HG02870 (cell line): ENCODE measurements around the gene FAM3A.

Experiments used
- ATAC-seq: cut with Tn5 transposase; IDR thresholded peaks from one replicate; pipeline ENCODE4 v1.9.1; 2021; ENCODE audit warnings: mild to moderate bottlenecking, moderate library complexity; ENCODE audit not compliant: unreplicated experiment

FAM3A gene

DNA sequence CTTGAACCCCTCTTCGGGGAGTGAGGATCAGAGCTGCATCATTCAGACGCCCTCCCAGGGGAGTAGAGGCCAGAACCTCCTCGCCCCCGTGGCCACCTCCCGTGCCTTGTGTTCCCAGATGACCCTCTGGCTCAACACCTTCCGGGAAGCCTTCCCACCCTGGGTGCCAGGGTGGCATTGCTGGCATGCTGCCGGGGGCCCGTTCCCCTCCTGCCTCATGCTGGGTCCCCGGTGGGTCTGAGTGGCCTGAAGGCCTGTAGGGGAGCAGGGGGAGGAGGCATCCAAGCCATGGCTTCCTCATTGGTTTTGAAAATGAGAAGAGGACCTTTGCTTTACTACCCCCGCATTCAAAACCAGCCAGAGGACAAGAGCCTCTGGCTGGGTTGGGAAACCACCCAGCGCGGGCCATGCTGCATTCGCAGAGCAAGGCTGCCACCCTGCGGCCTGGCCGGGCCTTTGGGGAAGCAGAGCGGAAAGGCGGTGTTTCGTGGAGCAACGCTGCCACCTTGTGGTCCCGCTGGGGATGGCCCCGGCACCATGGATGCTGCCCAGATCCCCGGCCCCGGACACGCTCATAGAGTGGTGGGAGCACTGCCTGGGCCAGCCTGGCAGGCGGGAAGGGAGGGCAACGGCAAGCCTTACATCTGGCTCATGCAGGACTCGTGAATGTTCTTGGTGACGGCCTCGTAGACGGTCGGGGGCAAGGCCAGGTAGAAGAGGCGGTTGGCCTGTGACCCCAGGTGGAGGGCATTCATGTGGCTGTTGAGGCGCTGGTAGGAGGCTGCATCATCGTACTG, 18.7 kb upstream of the FAM3A start:
- ATAC-seq: peak; percentile 89

DNA sequence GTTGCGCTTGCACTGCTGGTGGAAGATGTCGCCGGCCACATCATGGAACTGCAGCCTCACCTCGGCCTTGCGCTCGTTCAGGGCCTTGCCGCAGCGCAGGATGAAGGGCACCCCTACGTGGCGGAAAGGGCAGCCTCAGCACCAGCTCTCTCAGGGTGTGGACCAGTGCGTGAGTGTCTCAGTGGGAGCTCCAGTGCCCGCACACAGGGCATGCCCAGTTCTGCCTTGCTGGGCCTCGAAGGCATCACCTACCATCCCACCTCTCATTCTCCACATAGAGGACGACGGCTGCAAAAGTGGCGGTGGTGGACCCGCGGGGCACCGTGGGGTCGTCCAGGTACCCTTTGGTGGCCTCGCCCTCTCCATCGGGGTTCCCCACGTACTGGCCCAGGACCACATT, 16.7 kb upstream of the FAM3A start:
- ATAC-seq: no peak

DNA sequence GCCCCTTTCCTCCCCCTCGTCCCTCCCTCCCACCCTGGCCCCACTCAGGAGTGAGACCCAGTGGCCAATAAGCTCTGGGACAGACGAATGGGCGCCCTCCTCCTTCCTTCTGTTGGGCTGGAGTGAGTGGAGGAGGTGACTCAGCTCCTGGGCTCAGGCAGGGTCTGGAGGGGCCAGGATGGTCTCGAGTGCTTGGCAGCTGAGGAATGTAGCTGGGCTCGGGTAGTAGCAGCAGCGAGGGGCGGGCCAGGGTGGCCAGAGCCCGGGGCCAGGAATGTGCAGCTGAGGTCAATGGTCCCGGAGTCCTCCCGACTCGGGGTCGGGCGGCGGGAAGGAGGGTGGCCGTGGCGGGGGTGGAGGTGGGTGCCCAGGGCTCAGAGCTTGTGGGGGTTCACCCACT, 15.6 kb upstream of the FAM3A start:
- no peak for ATAC-seq

DNA sequence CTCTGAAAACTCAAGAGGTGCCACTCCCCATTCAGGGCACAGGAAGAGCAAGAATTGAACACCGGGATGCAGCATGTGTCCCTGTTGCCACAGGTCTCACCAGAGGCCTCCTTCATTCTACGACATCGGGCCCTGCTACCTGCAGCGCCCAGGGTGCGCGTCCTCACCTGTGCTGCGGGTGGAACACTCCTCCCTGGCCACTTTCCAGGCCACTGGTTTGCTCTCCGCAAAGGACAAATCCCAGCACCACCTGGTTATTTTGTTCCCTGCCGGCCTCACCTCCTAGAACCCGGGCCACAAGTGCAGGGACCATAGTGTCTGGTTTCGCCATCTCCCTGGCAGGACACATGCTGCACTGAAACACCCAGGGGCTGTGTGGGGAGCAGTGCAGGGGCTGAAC, 14.3 kb upstream of the FAM3A start:
- no peak for ATAC-seq

DNA sequence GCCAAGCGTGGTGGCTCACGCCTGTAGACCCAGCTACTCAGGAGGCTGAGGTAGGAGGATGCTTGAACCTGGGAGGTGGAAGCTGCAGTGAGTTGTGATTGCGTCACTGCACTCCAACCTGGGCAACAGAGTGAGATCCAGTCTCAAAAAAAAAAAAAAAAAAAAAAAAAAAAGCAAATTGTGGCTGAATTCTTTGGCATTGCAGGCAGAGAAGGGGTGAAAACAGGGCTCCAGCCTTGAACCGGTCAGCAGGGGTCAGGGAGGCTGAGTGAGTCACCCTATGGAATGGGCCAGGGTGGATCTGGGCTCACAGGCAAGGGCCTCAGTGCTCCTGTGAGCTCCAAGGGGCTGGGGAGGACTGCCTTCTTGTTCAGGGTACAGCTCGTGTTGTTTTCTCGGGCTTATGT, 13.2 kb upstream of the FAM3A start:
- ATAC-seq: no peak

DNA sequence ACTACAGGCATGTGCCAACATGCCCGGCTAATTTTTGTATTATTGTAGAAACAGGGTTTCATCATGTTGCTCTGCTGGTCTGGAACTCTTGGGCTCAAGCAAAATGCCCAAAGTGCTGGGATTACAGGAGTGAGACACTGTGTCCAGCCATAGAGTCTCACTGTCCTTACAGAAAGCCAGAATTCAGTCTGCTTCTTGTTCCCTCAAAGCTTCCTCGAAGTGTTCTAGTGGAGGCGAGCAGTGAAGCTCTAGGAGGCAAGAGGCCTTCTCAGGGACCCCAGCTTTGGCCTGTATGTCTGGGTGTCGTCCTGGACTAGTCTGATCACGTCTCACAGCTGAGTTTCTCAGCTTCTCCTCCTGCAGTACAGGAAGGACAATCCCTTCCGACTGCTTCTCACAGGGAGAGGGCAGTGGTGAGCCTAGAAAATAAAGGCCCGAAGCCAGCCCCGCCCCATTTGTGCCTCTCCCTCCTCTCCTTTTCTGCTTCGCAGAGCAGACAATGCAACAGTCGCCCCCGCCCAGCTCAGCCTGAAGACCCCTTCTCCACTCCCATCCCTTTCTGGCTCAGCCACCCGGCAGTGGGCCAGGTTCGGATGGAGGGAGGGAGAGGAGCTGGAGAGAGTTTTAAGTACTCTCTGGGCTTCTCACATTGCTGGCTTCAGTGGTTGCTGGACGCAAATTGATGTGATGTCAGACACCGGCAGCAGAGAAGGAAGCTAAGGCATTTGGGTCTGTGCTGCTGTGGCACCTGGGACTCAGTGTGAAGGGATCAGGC, 11.1 kb upstream of the FAM3A start:
- ATAC-seq: peak; percentile 59

DNA sequence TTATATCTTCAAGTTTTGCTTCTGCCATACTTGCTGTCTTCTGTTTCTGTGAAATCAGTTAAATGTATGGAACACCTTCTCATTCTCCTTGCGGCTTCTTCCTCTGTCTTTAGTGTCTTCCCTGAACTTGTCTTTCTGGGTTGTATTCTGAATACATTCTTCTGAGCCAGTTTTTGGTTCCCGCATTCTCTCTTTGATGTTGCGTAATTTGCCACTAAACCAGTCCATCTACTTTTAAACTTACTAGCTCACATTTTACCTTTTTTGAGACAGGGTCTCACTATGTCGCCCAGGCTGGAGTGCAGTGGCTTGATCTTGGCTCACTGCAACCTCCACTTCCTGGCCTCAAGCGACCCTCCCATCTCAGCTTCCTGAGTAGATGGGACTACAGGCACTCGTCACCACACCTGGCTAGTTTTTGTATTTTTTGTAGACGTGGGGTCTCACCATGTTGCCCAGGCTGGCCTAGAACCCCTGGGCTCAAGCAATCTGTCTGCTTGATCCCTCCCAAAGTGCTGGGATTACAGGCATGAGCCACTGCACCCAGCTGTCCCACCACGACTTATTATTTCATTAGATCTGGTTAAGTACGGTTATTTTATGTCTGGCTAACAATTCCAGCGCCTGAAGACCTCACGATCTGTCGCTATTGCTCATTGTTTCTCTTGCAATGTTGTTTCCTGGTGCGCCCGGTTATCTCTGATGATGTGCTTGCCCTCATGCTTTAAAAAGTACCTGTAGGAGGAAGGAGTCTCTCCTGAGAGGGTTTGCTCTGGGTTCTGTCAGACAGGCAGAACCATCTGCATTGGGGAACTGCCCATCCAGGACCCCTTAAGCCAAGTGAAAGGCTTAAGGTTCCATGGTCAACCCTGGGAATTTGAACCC, 9.8 kb upstream of the FAM3A start:
- ATAC-seq: no peak

DNA sequence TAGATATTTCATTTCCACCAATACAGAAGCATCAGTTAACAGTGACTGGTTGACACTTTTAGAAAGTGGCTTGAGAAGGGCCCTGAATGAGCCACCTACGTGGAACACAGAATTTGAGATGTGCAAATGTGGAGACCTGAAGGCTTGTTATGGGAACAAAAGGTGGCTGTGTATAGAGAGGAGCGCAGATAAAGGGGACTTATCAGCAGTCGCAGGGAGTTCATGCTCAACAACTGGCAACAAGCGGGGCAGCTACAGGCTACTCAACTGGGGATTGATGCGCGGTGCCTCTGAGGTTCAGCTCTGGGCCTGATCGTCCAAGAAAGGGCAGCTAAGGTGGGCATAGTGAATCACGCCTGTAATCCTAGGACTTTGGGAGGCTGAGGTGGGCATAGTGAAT, 3.4 kb upstream of the FAM3A start:
- no peak for ATAC-seq

DNA sequence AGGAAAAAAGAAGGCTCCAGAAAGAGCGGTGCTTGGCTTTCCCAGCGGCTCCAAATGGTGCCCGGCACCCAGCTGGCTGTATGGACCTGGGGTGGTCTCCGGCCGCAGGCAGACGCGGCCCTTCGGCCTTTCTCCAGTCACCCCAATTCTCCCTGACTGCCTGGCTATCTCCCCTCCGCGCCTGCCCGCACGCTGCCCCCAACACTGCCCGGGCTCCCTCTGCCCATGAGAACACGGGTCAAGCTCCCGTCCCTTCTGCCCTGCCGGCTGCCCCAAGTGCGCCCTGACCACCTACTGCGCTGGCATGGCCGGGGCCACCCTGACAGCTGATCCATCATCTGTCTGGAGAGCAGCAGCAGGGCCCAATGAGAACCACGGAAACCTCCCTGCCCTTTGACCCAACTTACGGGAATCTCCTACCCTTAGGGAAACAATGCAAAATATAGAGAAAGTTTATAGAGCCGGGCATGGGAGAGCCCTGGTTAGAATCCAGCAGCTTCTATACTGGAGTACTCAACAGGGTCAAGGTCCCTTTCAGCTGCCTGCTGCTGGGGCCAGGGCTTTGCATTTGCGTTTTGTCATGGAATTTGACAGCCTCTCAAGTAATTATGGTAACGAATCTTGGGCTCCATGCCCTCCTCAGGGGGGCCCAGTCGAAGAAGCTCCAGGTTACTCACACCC, 1.2 kb upstream of the FAM3A start:
- no peak for ATAC-seq

DNA sequence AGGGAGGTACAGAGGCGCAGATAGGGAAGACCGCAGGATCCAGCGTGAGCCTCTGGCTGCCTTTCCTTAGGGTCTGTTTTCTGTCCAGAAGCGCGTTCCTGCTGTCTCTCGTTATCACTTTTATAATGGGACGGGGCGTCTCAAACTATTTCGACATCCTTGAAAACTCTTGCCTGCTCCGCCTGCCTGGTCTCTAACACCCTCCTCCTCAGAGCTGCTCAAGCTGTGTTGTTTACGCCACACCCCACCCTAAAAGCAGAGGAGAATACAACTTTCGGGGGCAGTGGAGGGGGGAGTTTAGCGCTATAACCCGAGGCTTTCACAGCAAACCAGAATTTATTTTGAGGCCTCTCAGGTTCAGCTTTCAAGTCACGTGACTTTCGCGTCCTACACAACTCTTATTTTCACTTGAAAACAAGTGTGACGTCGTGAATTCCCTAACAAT, 646 bp upstream of the FAM3A start:
- ATAC-seq: peak; percentile 6

DNA sequence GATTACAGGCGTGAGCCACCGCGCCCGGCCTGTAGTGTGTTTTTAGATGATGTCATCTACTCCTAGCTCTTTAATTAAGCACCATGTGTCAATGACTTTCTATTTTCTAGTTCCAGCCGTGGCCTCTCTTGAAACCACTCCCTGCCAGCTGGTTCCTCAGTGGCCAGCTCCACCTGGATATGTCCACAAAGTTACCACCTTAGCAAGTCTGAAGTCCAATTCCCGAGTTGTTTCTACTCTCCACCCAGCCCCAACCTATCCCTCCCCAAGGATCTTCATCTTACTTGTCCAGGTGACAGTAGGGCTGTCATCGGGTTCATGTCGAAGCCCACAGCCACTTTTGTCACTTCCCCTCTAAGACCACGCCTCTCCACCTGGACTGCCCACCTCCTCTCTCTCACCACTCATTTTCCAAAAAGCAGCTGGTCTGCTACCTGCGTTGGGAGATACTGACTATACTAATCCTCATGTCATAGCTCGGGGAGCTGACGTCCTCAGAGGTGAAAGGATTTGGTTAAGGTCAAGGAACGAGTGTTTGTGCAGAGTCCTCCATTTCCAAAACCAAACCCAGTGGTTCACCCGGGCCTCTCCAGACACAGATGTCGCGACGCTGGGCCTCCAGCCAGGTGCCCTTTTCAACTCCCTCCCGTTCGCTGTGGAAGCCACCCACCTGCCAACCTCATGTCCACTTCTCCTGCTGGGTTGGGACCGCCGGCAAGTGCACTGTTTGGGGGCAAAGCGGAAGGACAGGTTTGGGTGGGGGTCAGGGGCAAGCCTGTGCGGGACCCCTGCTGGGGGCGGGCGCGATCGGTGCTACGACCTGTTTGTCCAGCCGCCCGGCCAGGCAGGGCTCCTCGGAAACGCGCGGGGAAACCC, 704 bp downstream of the FAM3A start:
- ATAC-seq: peak; percentile 10

DNA sequence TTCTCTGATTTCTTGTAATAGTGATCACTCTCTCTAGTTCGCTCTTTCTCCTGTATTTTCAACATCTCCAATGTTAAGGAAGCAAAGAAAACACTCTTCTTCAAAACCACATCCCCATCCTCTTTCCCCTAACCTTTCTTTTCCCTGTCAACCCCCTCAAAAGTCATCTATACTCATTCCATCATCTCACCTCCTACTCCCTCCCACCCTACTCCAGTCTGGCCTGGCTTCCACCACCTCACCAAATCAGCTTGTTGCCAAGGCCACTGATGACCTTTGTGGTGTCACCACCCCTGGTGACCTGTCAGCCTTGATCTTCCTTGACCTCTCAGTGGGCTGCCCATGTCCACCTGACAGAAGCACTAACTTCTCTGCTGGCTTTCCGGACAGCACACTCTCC, 2.3 kb downstream of the FAM3A start:
- ATAC-seq: no peak

DNA sequence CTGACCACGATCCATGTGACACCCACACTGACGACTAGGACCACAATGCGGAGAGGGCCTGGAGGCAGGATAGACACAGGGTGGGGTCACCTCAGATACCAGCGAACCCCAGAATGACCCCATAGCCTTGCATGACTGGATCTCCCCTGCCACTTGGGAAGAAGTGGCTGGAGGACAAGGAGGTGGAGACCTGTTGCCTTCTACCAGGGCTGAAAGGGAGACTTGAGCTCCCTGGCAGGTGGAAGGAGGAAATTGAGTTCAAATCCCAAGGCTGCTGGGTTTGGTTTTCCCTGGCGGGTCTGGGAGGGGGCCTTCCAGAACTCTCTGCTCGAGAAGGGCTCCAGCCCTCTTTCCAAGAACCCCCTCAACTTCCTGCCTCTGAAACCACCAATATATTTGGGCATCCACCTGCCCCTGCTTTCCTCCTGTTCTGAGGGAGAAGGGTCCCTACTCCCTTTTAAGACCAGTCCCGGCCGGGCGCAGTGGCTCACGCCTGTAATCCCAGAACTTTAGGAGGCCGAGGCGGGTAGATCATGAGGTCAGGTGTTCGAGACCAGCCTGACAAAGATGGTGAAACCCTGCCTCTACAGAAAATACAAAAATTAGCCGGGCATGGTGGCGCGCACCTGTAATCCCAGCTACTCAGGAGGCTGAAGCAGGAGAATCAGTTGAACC, 3.0 kb downstream of the FAM3A start:
- no peak for ATAC-seq

DNA sequence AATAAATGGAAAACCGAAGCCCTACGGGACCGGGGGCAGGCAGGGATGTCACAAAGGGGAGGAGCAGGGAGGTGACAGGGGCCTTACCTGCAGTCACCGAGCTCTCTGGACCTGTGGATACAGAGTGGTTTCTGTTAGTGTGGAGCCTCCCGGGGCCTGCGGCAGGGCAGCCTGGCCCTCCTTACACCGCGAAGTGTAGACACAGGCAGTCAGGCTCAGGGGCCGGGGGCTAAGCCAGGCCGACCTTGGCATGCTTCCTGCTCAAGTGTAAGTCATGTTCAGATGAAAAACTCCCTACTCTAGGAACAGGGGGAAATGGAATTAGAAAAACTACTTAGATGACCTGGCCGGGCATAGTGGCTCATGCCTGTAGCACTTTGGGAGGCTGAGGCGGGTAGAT, 4.3 kb downstream of the FAM3A start:
- ATAC-seq: no peak

DNA sequence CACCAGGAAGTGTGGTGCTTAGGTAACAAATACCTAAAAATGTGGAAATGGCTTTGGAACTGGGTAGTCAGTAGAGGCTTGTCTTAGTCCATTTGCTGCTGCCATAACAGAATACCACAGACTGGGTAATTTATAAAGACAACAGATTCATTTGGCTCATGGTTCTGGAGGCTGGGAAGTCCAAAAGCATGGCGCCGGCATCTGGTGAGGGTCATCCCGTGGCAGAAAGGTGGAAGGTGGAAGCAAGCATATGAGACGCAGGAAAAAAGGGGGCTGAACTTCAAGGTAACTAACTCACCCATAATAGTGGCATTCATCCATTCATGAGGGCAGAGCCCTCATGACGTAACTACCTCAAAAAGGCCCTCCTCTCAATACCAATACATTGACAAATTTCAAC, 6.6 kb downstream of the FAM3A start:
- ATAC-seq: no peak

DNA sequence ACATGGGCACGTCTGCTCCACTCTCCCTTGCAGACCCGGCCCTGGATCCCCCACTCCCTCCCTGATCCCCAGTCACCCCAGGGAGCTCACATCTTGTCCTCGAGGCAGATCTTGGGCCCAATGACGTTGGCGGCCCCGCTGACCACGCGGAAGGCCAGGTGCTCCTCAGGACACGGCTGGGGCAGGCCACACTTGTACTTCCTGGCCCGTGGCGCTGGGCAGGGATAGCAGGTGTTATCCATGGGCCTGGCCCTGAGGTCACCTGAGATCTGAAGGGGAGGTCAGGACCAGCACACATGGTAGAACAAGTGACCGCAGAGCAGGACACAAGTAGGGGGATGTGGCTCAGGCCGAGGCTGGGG, 7.7 kb downstream of the FAM3A start:
- ATAC-seq: no peak

DNA sequence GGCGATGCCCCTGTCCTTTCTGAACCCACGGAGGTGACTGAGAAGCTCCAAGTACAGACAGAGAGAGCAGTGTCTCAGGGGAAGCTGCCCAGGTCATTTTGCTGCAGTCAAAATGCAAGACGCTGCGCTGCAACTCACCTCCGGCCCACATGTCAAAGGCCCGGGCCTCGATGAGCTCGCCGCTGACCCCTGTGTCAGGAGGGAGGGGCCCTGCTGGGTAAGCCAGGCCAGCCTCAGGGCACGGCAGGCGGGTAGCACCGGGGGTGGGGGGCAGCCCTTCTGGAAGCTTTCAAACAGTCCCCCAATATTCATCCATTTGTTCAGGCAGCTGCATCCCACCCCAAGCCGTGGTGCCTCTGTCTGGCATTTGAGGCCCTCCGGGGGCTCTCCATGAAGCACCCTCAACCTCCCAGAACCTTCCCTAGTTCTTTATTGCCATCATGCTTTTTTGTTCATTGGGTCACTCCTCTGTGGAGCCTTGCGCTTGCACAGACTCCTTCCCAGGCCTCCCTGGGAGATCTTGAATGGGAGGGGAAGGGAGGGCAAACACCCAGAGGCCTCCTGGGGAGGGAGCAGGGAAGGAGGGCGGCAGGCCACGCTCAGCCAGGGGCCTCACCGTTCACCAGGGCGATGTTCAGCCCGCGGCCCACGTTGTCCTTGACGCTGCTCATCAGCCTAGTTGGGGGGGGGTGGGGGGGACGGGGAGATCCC, 8.2 kb downstream of the FAM3A start:
- no peak for ATAC-seq

DNA sequence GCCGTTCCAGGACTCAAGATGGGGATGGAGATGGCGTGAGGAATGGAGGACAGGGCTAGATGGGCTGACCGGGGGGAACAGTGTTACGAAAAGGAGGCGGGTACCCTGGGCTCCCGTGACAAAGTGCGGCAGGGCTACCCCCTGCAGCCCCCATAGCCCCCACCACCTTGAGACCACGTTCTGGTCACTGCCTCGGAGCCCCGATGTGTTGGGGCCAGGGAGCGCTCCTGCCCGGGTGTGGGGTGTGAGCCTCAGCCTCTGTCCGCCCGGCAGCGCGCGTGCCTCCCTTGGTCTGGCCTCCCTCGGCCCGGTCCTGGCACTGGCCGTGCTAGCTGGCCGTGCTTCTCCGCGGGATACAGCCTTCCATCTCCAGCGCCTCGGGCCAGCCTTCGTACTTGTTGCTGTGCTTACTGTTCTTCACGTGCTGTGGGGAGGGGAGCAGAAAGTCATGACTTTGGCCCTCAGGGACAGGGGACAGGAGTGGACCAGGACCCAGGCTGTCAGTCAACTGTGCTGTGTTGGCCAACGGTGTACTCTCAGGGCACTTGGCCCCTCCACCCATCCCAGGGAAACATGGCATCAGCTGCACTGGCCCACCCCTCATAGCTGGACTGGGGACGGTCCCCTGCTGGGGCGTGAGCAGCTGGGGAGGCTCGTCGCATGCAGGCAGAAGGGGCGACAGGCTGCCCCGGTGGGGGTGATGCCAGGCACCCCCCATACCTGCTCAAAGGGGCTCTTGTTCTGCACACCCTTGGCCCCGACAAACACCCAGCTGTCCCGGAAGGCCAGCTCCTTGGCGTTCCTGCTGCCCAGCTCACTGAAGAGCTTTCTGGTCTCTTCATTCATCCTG, 9.3 kb downstream of the FAM3A start:
- ATAC-seq: no peak
